A549 (cell line): ENCODE measurements around the gene SAMD4B. TPM values are rescaled to one million over a fixed set of nuclear protein-coding genes. Genes with fewer than 3 reads are reported as not detected.

Source experiments
- ATAC-seq, 2 experiments: fragments of 200-7000 bp in 1 of 2; fragments of >200 bp in 1 of 2; cut with Nextera tagmentation in 1 of 2; cut with Tn5 transposase in 1 of 2; 3 replicates each; pipeline versions ENCODE4 v1.8.0 to v1.9.1; 2018 to 2020; ENCODE audit warnings: mild to moderate bottlenecking in 1 of 2, moderate library complexity in 1 of 2
- CTCF ChIA-PET: fragments of 300-600 bp; sonication (Branson Sonifier 250); formaldehyde crosslinking; extraction: SDS; loops from one replicate; lab custom pipeline; 2021; ENCODE audit warnings: antibody characterized with exemption, inconsistent platforms; lab: Yijun Ruan, JAX
- POLR2A ChIA-PET: fragments of 350-600 bp; formaldehyde crosslinking; extraction: SDS; loops from one replicate; lab custom pipeline; 2021; ENCODE audit warnings: antibody characterized with exemption, inconsistent platforms; lab: Yijun Ruan, JAX
- DNase-seq, 2 experiments: peaks; one replicate each; pipeline versions ENCODE4 v3.0.0 to v3.0.0-alpha.2; 2011 to 2016; ENCODE audit warnings: low read depth in 1 of 2, low spot score in 1 of 2
- FAIRE-seq: peaks from 2 replicates; lab custom pipeline; 2011; peaks lifted over from hg19 to GRCh38; lab: Jason Lieb, UNC
- H3K27ac ChIP-seq, 2 experiments: fragments of >200 bp; sonication (Bioruptor Twin); formaldehyde crosslinking; 3 replicates each; pipeline ENCODE4 v1.5.1; 2016 to 2017
- H3K4me1 ChIP-seq: fragments of >200 bp; sonication (Bioruptor Twin); formaldehyde crosslinking; 3 replicates; pipeline ENCODE4 v1.6.1; 2016
- H3K4me2 ChIP-seq: fragments of >200 bp; sonication (Bioruptor Twin); formaldehyde crosslinking; 3 replicates; pipeline ENCODE4 v1.6.1; 2016
- H3K4me3 ChIP-seq: fragments of >200 bp; sonication (Bioruptor Twin); formaldehyde crosslinking; 3 replicates; pipeline ENCODE4 v1.5.1; 2016
- H3K9me3 ChIP-seq: fragments of >200 bp; sonication (Bioruptor Twin); formaldehyde crosslinking; 3 replicates; pipeline ENCODE4 v1.6.1; 2016
- CTCF ChIP-seq: fragments of >200 bp; sonication (Bioruptor Twin); formaldehyde crosslinking; IDR thresholded peaks from 3 replicates; pipeline ENCODE4 v1.5.1; 2016
- EHF ChIP-seq: fragments of 250-450 bp; sonication (Bioruptor Pico); IDR thresholded peaks from 2 replicates; pipeline ENCODE4 v1.5.0; 2020; ENCODE audit warnings: mild to moderate bottlenecking
- EHMT2 ChIP-seq: fragments of 200-600 bp; sonication (generic); IDR thresholded peaks from 2 replicates; pipeline ENCODE4 v1.6.1; 2016; ENCODE audit warnings: antibody characterized with exemption, low read depth, mild to moderate bottlenecking, moderate library complexity
- ELK1 ChIP-seq: fragments of 150-350 bp; IDR thresholded peaks from 2 replicates; pipeline ENCODE4 v1.6.1; 2014; ENCODE audit warnings: low read depth, mild to moderate bottlenecking, low read length
- ESRRA ChIP-seq: fragments of 150-350 bp; IDR thresholded peaks from 2 replicates; pipeline ENCODE4 v1.6.1; 2014; ENCODE audit warnings: mild to moderate bottlenecking, low read length, borderline replicate concordance
- FOSL2 ChIP-seq, 2 experiments: fragments of 450-650 bp in 1 of 2; fragments of >200 bp in 1 of 2; sonication (Bioruptor Twin) in 1 of 2; formaldehyde crosslinking; IDR thresholded peaks; 2 replicates each; pipeline versions ENCODE4 v1.5.0 to v1.6.1; 2016 to 2020; ENCODE audit warnings: mild to moderate bottlenecking in 1 of 2, moderate library complexity in 1 of 2
- FOXS1 ChIP-seq: fragments of 250-450 bp; sonication (Bioruptor Pico); IDR thresholded peaks from 2 replicates; pipeline ENCODE4 v1.5.0; 2020; ENCODE audit warnings: mild to moderate bottlenecking, moderate library complexity
- GATA3 ChIP-seq: IDR thresholded peaks from 2 replicates; pipeline ENCODE4 v1.6.1; 2012; ENCODE audit warnings: borderline replicate concordance
- HES2 ChIP-seq: fragments of >200 bp; sonication (Bioruptor Twin); formaldehyde crosslinking; IDR thresholded peaks from 2 replicates; pipeline ENCODE4 v1.6.1; 2016
- HOXA7 ChIP-seq: fragments of 250-450 bp; sonication (Bioruptor Pico); IDR thresholded peaks from 2 replicates; pipeline ENCODE4 v1.5.0; 2020; ENCODE audit warnings: mild to moderate bottlenecking, moderate library complexity
- JUNB ChIP-seq: fragments of >200 bp; sonication (Bioruptor Twin); formaldehyde crosslinking; IDR thresholded peaks from 2 replicates; pipeline ENCODE4 v1.6.1; 2016
- KDM1A ChIP-seq: fragments of 200-600 bp; sonication (generic); IDR thresholded peaks from 2 replicates; pipeline ENCODE4 v1.6.1; 2016; ENCODE audit warnings: low read depth, mild to moderate bottlenecking
- KDM5A ChIP-seq: fragments of 200-600 bp; sonication (generic); IDR thresholded peaks from 2 replicates; pipeline ENCODE4 v1.6.1; 2016; ENCODE audit warnings: antibody characterized with exemption, mild to moderate bottlenecking
- MAFK ChIP-seq: fragments of 450-650 bp; IDR thresholded peaks from 2 replicates; pipeline ENCODE4 v1.6.1; 2014; ENCODE audit not compliant: partially characterized antibody
- MAX ChIP-seq: IDR thresholded peaks from 2 replicates; pipeline ENCODE4 v1.6.1; 2012
- MAZ ChIP-seq: fragments of 150-350 bp; IDR thresholded peaks from 2 replicates; pipeline ENCODE4 v1.6.1; 2014; ENCODE audit warnings: antibody characterized with exemption, low read depth, low read length, borderline replicate concordance
- NR3C1 ChIP-seq: fragments of >200 bp; sonication (Bioruptor Twin); formaldehyde crosslinking; IDR thresholded peaks from 3 replicates; pipeline ENCODE4 v1.6.1; 2017
- PBX3 ChIP-seq: IDR thresholded peaks from 2 replicates; pipeline ENCODE4 v1.6.1; 2012
- RAD21 ChIP-seq, 2 experiments: fragments of >200 bp in 1 of 2; sonication (Bioruptor Twin) in 1 of 2; formaldehyde crosslinking in 1 of 2; IDR thresholded peaks in 1 of 2; conservative IDR thresholded peaks in 1 of 2; 2 replicates in 1 of 2; 3 replicates in 1 of 2; pipeline ENCODE4 v1.6.1; 2012 to 2018; ENCODE audit warnings: inconsistent platforms in 1 of 2
- RARB ChIP-seq: fragments of 250-450 bp; sonication (Bioruptor Pico); IDR thresholded peaks from 2 replicates; pipeline ENCODE4 v1.8.0; 2021; ENCODE audit warnings: mild to moderate bottlenecking, moderate library complexity
- RFX5 ChIP-seq: fragments of 450-650 bp; IDR thresholded peaks from 2 replicates; pipeline ENCODE4 v1.7.1; 2014; ENCODE audit warnings: antibody characterized with exemption, mild to moderate bottlenecking, moderate library complexity
- TP53 ChIP-seq: fragments of 250-450 bp; sonication (Bioruptor Pico); IDR thresholded peaks from 2 replicates; pipeline ENCODE4 v1.5.0; 2021; ENCODE audit warnings: mild to moderate bottlenecking, moderate library complexity
- WGBS: methylation state at CpG from one replicate; pipeline ENCODE4 v1.1.6; 2017; ENCODE audit errors: missing lambda C conversion rate; 5-methylcytosine and 5-hydroxymethylcytosine counted together
- polyA plus RNA-seq, 4 experiments: library from polyadenylated mRNA; depleted of rRNA in 3 of 4; stranded (reverse); fragments of >200 nt; fragmentation: RNase III in 1 of 4; extraction: RNeasy Plus Mini Kit Qiagen cat#74134 plus additional on column Dnase treatment in 1 of 4; gene quantifications; 2 replicates in 3 of 4; 3 replicates in 1 of 4; pipeline ENCODE4 v1.2.3, GENCODE V29; 2011 to 2017

Gene SAMD4B
- polyA plus RNA-seq, 2 of the 4 experiments (the other 2 are of a cell fraction): 82.1 to 118 TPM

GRCh38 chr19:39321117-39321831, 20.9 kb upstream of the SAMD4B start:
- ChIA-PET POLR2A (interaction anchor here (0.6 to 0.7 kb wide), 5 partner anchors 70 to 1156 kb away, joined by 3 to 5 read pairs (median 3); partner anchors contain the start of gene MED29), CTCF (no interaction called here)
- Histone ChIP-seq H3K27ac (peak overlapping the region; percentile 82 to 89), H3K4me3 (peak overlapping the region; percentile 82), H3K4me1 (peaks cover 8% of the 10 kb centered on the region), H3K4me2 (peak overlapping the region; percentile 97), H3K9me3 (no peaks in the 10 kb centered on the region)
- WGBS: 31% methylated on average over 6 of the region's 10 CpGs
- peak; percentile 10 to 14; a peak in 3 of 6 replicates for ATAC-seq
- FAIRE-seq: peak; percentile 59
- no peak for TF ChIP-seq KDM5A
- TF ChIP-seq ESRRA: no peak
- no peak for TF ChIP-seq TP53
- TF ChIP-seq FOXS1 (CRISPR knock-in tag): no peak
- TF ChIP-seq EHMT2: no peak
- TF ChIP-seq NR3C1: no peak
- no peak for TF ChIP-seq RARB (CRISPR knock-in tag)
- no peak for TF ChIP-seq EHF (CRISPR knock-in tag)
- TF ChIP-seq MAX: no peak
- TF ChIP-seq HES2: no peak
- no peak for TF ChIP-seq FOSL2 (IDR thresholded peaks at IDR 0.05)
- no peak for TF ChIP-seq FOSL2 (CRISPR knock-in tag; IDR thresholded peaks at IDR 0.05)
- no peak for TF ChIP-seq MAZ
- TF ChIP-seq PBX3: no peak
- no peak for TF ChIP-seq KDM1A
- TF ChIP-seq GATA3: no peak
- DNase-seq: no peak

- no peak overlapping the region for H3K4me2 ChIP-seq
- POLR2A ChIA-PET: interaction anchor here (0.7 kb wide), 1 partner anchor 70 kb away, joined by 3 read pairs; the partner anchor contains the start of gene MED29
- DNase-seq (no peak), ATAC-seq (no peak), FAIRE-seq (peak; percentile 13)
- CTCF ChIA-PET: interaction anchor here (0.8 to 2.6 kb wide), 4 partner anchors 8 to 270 kb away, joined by 3 to 21 read pairs (median 14); no protein-coding TSS in a partner anchor
- H3K4me1 ChIP-seq: peaks cover 8% of the 10 kb centered on the region
- no peaks in the 10 kb centered on the region for H3K9me3 ChIP-seq
- TF ChIP-seq HOXA7: no peak
- TF ChIP-seq CTCF: no peak
- no peak for TF ChIP-seq KDM1A
- no peak for TF ChIP-seq RAD21 (conservative IDR thresholded peaks at IDR 0.05 in 1 of 2, IDR thresholded peaks at IDR 0.05 in 1 of 2)
- TF ChIP-seq RFX5: no peak
- no peak for TF ChIP-seq ELK1
- no peak for TF ChIP-seq MAFK
- no peak for TF ChIP-seq JUNB
- H3K4me3 ChIP-seq: no peak overlapping the region
- no peak overlapping the region for H3K27ac ChIP-seq
Observed at GRCh38 chr19:39321832-39322176, 20.4 kb upstream of the SAMD4B start.
